ENCODE results near the gene SLFN13. TPM values are rescaled to one million over a fixed set of nuclear protein-coding genes. Genes with fewer than 3 reads are reported as not detected.

The SLFN13 gene
- total RNA-seq, 1 experiment from 2014 or later = 56.5 TPM

DNA sequence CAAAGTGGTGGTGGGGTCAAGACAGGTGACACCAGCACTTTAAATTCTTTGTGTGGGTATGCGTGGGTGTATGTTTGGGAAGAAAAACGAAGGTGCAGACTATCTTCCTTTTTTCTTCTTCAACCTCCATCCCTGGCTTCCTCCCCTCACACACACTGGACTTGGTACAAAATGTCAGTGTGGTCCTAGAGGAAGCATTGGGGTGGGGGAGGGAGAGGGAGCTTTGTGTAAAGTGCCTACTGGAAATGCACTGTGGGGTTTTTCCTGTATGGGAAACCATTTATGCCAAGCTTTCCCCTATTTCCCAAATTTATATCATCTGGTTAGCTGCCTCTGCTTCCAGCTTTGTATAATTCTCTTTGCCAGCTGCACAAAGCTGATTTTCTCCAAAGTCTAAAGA, 44.5 kb upstream of the SLFN13 start:
- ATAC-seq (no peak), DNase-seq (ENCODE audit: low read depth, low spot score) (no peak)
- in situ Hi-C loops (cut with HindIII; ENCODE audit: low pct_unique_long_range_greater_than_20kb, low sequenced_read_pairs) = no loop called here
- TF ChIP-seq, protein P1, sequence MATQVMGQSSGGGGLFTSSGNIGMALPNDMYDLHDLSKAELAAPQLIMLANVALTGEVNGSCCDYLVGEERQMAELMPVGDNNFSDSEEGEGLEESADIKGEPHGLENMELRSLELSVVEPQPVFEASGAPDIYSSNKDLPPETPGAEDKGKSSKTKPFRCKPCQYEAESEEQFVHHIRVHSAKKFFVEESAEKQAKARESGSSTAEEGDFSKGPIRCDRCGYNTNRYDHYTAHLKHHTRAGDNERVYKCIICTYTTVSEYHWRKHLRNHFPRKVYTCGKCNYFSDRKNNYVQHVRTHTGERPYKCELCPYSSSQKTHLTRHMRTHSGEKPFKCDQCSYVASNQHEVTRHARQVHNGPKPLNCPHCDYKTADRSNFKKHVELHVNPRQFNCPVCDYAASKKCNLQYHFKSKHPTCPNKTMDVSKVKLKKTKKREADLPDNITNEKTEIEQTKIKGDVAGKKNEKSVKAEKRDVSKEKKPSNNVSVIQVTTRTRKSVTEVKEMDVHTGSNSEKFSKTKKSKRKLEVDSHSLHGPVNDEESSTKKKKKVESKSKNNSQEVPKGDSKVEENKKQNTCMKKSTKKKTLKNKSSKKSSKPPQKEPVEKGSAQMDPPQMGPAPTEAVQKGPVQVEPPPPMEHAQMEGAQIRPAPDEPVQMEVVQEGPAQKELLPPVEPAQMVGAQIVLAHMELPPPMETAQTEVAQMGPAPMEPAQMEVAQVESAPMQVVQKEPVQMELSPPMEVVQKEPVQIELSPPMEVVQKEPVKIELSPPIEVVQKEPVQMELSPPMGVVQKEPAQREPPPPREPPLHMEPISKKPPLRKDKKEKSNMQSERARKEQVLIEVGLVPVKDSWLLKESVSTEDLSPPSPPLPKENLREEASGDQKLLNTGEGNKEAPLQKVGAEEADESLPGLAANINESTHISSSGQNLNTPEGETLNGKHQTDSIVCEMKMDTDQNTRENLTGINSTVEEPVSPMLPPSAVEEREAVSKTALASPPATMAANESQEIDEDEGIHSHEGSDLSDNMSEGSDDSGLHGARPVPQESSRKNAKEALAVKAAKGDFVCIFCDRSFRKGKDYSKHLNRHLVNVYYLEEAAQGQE (IDR thresholded peaks at IDR 0.05; ENCODE audit: insufficient read depth in 1 of 2, low read depth in 2 of 2, low read length in 1 of 2) = no peak
- no peak for TF ChIP-seq SIN3A (IDR thresholded peaks at IDR 0.05; ENCODE audit: borderline replicate concordance, insufficient read depth, low read depth, low read length)
- TF ChIP-seq, protein P2, sequence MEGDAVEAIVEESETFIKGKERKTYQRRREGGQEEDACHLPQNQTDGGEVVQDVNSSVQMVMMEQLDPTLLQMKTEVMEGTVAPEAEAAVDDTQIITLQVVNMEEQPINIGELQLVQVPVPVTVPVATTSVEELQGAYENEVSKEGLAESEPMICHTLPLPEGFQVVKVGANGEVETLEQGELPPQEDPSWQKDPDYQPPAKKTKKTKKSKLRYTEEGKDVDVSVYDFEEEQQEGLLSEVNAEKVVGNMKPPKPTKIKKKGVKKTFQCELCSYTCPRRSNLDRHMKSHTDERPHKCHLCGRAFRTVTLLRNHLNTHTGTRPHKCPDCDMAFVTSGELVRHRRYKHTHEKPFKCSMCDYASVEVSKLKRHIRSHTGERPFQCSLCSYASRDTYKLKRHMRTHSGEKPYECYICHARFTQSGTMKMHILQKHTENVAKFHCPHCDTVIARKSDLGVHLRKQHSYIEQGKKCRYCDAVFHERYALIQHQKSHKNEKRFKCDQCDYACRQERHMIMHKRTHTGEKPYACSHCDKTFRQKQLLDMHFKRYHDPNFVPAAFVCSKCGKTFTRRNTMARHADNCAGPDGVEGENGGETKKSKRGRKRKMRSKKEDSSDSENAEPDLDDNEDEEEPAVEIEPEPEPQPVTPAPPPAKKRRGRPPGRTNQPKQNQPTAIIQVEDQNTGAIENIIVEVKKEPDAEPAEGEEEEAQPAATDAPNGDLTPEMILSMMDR (IDR thresholded peaks at IDR 0.05) = no peak
- TF ChIP-seq POLR2AphosphoS5 (IDR thresholded peaks at IDR 0.05; ENCODE audit: low read depth, low read length) = no peak
- no peak for TF ChIP-seq TCF7L2 (IDR thresholded peaks at IDR 0.05; ENCODE audit: low read depth, low read length)
- Histone ChIP-seq H3K9me3 (ENCODE audit: control insufficient read depth, insufficient read depth, low read depth, low read length) (no peaks in the 10 kb centered on the region), H3K36me3 (ENCODE audit: control insufficient read depth, insufficient read depth, low read length) (no peaks in the 10 kb centered on the region), H3K4me3 (ENCODE audit: low read depth in 2 of 2, low read length in 2 of 2) (no peak overlapping the region), H3K27ac (ENCODE audit: low read length) (no peak overlapping the region), H3K4me1 (ENCODE audit: control insufficient read depth, insufficient read depth, low read length) (no peaks in the 10 kb centered on the region), H3K27me3 (ENCODE audit: control insufficient read depth, insufficient read depth, low read length) (0 out of 2 replicates have a peak, but pooled peaks cover 2% of the 10 kb centered on the region)
- intact Hi-C loops (cut with micrococcal nuclease; ENCODE audit: unreplicated experiment) = no loop called here
- POLR2A ChIA-PET = no interaction called here
- CTCF ChIA-PET = no interaction called here
- BruUV-seq (replicated peaks) = no TSS peak

DNA sequence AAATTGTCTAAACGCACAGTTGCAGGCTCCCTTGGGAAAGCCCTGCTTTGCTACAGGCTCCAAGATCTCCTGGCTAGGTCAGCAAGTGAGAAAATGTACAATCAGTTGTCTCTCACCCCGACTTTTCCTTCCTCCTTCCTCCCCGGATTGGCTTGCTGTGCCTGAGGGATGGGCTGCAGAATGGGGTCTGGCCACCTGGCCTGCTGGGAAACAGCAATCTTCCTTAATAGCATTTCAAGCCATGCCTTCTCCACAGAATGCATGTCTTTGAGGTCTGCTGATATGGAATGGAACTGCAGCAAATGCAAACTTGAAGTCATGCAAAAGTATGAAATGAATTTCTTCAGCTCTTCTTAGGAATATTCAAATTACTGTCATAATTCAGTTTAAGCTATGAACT, 42.9 kb upstream of the SLFN13 start:
- ATAC-seq = no peak
- Histone ChIP-seq H3K4me1 (ENCODE audit: control insufficient read depth, insufficient read depth, low read length) (0 out of 2 replicates have a peak, but pooled peaks cover 6% of the 10 kb centered on the region), H3K27ac (ENCODE audit: low read length) (no peak overlapping the region), H3K9me3 (ENCODE audit: control insufficient read depth, insufficient read depth, low read depth, low read length) (no peaks in the 10 kb centered on the region), H3K36me3 (ENCODE audit: control insufficient read depth, insufficient read depth, low read length) (no peaks in the 10 kb centered on the region), H3K27me3 (ENCODE audit: control insufficient read depth, insufficient read depth, low read length) (0 out of 2 replicates have a peak, but pooled peaks cover 2% of the 10 kb centered on the region), H3K4me3 (ENCODE audit: low read depth in 2 of 2, low read length in 2 of 2) (no peak overlapping the region)
- no TSS peak for BruUV-seq (replicated peaks)
- in situ Hi-C loops (cut with HindIII; ENCODE audit: low pct_unique_long_range_greater_than_20kb, low sequenced_read_pairs) (no loop called here), intact Hi-C loops (cut with micrococcal nuclease; ENCODE audit: unreplicated experiment) (no loop called here)
- DNase-seq (ENCODE audit: low read depth, low spot score) = no peak
- POLR2A ChIA-PET = no interaction called here
- TF ChIP-seq, protein P1 (IDR thresholded peaks at IDR 0.05; ENCODE audit: insufficient read depth in 1 of 2, low read depth in 2 of 2, low read length in 1 of 2) = no peak
- TF ChIP-seq, protein P2 (IDR thresholded peaks at IDR 0.05) = no peak
- CTCF ChIA-PET = interaction anchor here (0.5 kb wide), 1 partner anchor 65 kb away, joined by 3 read pairs; no protein-coding TSS in a partner anchor
